Epithelial cell of prostate (primary cell): ENCODE results near the gene IPP.

ENCODE experiments used
- DNase-seq: peaks from one replicate; pipeline ENCODE4 v3.0.0-alpha.2; 2011; ENCODE audit warnings: low read depth, low spot score
- H3K27ac ChIP-seq: fragments of 450-650 bp; 2 replicates; pipeline ENCODE4 v1.5.1; 2017; ENCODE audit warnings: mild to moderate bottlenecking

The IPP gene

GRCh38 chr1:45654540-45655280 is 95.7 kb downstream of the IPP start:
- no peak overlapping the region for H3K27ac ChIP-seq
- DNase-seq: no peak
